ENCODE results near the gene RRAGD.

DNA sequence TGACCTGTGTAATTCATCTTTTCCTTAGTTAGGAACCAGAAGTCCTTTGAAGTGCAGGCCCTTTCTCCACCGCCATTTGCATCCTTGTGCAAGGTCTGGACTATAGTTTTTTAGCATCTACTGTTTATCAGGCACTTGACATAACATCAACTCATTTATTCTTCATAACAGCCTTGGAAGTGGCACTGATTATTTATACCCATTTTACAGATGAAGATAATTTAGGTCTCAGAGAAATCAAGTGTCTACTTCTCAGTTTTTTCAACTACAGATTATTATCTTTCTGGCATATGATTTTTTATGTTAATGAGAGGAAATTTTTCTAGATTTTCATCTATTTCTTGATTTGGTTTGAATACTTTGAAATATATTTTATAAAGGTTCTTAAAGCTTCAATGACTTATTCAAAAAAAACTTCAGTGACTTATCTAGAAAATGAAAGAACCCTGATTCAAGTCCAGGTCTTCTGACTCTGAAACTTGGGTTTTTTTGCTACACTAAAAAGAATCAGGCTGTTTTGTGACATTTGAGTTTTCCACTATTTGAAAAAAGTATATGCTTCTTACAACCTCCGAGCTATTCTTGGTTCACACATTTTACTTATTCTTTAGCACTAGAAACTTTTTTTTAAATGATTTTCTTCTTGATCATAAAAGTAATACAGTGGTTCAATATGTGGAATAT lies 56.4 kb downstream of the RRAGD start:
- TF ChIP-seq, protein P1, sequence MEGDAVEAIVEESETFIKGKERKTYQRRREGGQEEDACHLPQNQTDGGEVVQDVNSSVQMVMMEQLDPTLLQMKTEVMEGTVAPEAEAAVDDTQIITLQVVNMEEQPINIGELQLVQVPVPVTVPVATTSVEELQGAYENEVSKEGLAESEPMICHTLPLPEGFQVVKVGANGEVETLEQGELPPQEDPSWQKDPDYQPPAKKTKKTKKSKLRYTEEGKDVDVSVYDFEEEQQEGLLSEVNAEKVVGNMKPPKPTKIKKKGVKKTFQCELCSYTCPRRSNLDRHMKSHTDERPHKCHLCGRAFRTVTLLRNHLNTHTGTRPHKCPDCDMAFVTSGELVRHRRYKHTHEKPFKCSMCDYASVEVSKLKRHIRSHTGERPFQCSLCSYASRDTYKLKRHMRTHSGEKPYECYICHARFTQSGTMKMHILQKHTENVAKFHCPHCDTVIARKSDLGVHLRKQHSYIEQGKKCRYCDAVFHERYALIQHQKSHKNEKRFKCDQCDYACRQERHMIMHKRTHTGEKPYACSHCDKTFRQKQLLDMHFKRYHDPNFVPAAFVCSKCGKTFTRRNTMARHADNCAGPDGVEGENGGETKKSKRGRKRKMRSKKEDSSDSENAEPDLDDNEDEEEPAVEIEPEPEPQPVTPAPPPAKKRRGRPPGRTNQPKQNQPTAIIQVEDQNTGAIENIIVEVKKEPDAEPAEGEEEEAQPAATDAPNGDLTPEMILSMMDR (IDR thresholded peaks at IDR 0.05): no peak
- TF ChIP-seq SIN3A (IDR thresholded peaks at IDR 0.05; ENCODE audit: borderline replicate concordance, insufficient read depth, low read depth, low read length): no peak
- TF ChIP-seq, protein P2, sequence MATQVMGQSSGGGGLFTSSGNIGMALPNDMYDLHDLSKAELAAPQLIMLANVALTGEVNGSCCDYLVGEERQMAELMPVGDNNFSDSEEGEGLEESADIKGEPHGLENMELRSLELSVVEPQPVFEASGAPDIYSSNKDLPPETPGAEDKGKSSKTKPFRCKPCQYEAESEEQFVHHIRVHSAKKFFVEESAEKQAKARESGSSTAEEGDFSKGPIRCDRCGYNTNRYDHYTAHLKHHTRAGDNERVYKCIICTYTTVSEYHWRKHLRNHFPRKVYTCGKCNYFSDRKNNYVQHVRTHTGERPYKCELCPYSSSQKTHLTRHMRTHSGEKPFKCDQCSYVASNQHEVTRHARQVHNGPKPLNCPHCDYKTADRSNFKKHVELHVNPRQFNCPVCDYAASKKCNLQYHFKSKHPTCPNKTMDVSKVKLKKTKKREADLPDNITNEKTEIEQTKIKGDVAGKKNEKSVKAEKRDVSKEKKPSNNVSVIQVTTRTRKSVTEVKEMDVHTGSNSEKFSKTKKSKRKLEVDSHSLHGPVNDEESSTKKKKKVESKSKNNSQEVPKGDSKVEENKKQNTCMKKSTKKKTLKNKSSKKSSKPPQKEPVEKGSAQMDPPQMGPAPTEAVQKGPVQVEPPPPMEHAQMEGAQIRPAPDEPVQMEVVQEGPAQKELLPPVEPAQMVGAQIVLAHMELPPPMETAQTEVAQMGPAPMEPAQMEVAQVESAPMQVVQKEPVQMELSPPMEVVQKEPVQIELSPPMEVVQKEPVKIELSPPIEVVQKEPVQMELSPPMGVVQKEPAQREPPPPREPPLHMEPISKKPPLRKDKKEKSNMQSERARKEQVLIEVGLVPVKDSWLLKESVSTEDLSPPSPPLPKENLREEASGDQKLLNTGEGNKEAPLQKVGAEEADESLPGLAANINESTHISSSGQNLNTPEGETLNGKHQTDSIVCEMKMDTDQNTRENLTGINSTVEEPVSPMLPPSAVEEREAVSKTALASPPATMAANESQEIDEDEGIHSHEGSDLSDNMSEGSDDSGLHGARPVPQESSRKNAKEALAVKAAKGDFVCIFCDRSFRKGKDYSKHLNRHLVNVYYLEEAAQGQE (IDR thresholded peaks at IDR 0.05; ENCODE audit: insufficient read depth in 1 of 2, low read depth in 2 of 2, low read length in 1 of 2): no peak
- no peak for TF ChIP-seq TCF7L2 (IDR thresholded peaks at IDR 0.05; ENCODE audit: low read depth, low read length)
- TF ChIP-seq POLR2AphosphoS5 (IDR thresholded peaks at IDR 0.05; ENCODE audit: low read depth, low read length): no peak

Measured in Panc1 (cell line).